NT2/D1 (cell line): Measurements from ENCODE around the gene DCTN4.

Experiments used
- DNase-seq: peaks from one replicate; pipeline ENCODE4 v3.0.0-alpha.2; 2011; ENCODE audit warnings: low read depth, low spot score
- H3K27me3 ChIP-seq: 2 replicates; pipeline ENCODE4 v1.6.0; 2011; ENCODE audit warnings: mild to moderate bottlenecking; ENCODE audit not compliant: insufficient read length, insufficient read depth
- H3K36me3 ChIP-seq: 2 replicates; pipeline ENCODE4 v1.6.1; 2011; ENCODE audit warnings: mild to moderate bottlenecking, low read length, mixed read lengths; ENCODE audit not compliant: insufficient read depth, insufficient read length
- H3K4me1 ChIP-seq: 2 replicates; pipeline ENCODE4 v1.5.1; 2011; ENCODE audit not compliant: insufficient read depth, insufficient read length
- H3K4me3 ChIP-seq: 2 replicates; pipeline ENCODE4 v1.5.1; 2011; ENCODE audit warnings: low read depth; ENCODE audit not compliant: insufficient read length
- H3K9ac ChIP-seq: 2 replicates; pipeline ENCODE4 v1.6.0; 2011; ENCODE audit warnings: low read depth; ENCODE audit not compliant: insufficient read length
- H3K9me3 ChIP-seq: 2 replicates; pipeline ENCODE4 v1.5.1; 2011; ENCODE audit warnings: mild to moderate bottlenecking, low read length; ENCODE audit not compliant: insufficient read depth
- SUZ12 ChIP-seq: IDR thresholded peaks from 2 replicates; pipeline ENCODE4 v1.6.1; 2011; ENCODE audit not compliant: insufficient read length, insufficient read depth; ENCODE audit errors: extremely low read depth
- YY1 ChIP-seq: IDR thresholded peaks from 2 replicates; pipeline ENCODE4 v1.6.1; 2011; ENCODE audit not compliant: insufficient read length, insufficient read depth
- ZNF274 ChIP-seq: IDR thresholded peaks from 2 replicates; pipeline ENCODE4 v1.6.1; 2011; ENCODE audit warnings: mild to moderate bottlenecking, low read depth, low read length

DCTN4 gene

GRCh38 chr5:150781706-150782614, 23.1 kb upstream of the DCTN4 start:
- H3K4me1 ChIP-seq = no peaks in the 10 kb centered on the region
- TF ChIP-seq YY1 (no peak), SUZ12 (no peak), ZNF274 (no peak)
- H3K9me3 ChIP-seq = no peaks in the 10 kb centered on the region
- no peak overlapping the region for H3K4me3 ChIP-seq
- no peak overlapping the region for H3K9ac ChIP-seq
- H3K36me3 ChIP-seq = no peaks in the 10 kb centered on the region
- DNase-seq = no peak
- peaks cover 16% of the 10 kb centered on the region for H3K27me3 ChIP-seq

DNA sequence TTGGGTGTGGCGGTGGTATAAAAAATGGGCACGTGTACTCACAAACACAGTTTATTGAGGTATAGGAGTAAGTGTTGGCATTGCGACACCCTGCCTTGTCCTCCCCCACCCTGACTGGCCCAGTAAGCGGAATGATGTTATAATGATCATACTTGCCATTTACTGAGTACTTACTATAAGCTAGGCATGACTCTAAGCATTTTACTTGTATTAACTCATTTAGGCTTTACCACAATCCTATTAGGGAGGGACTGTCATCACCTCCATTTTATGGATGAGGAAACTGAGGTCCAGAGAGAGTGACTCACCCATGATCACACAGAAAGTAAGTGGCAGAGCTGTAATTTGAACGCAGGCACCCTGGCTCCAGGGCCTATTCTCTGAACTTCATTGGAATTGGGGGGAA, 22.0 kb upstream of the DCTN4 start:
- Histone ChIP-seq H3K9me3 (no peaks in the 10 kb centered on the region), H3K9ac (no peak overlapping the region), H3K36me3 (no peaks in the 10 kb centered on the region), H3K4me1 (no peaks in the 10 kb centered on the region), H3K4me3 (no peak overlapping the region), H3K27me3 (peaks cover 17% of the 10 kb centered on the region)
- no peak for DNase-seq
- TF ChIP-seq ZNF274 (no peak), YY1 (no peak), SUZ12 (no peak)

DNA sequence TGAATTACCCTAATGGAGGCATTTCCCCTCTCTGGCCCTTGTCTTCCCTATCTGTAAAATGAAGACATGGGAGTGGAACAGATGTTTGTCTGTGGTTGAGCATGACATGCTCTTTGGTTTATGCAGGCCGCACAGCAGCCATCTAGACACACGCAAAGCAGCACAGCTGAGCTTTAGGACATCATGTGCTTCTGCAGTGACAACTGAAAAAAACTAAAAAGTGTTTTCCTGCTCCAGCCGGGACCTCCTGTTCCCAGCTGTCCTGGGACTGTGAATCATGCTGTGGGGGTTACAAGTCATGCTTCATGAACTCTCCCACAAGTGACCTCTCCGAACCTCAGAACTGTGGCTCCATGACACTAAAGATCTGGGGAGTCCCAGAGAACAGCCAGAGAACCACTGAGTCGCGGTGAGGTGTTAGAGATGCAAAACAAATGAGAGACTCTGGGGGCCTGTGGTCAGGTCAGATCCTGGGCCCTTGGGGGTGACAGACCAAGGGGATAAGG, 21.4 kb upstream of the DCTN4 start:
- Histone ChIP-seq H3K9ac (no peak overlapping the region), H3K9me3 (no peaks in the 10 kb centered on the region), H3K4me1 (no peaks in the 10 kb centered on the region), H3K27me3 (peaks cover 19% of the 10 kb centered on the region), H3K36me3 (no peaks in the 10 kb centered on the region), H3K4me3 (no peak overlapping the region)
- no peak for TF ChIP-seq ZNF274
- TF ChIP-seq YY1 = no peak
- no peak for TF ChIP-seq SUZ12
- no peak for DNase-seq

- Histone ChIP-seq H3K9me3 (no peaks in the 10 kb centered on the region), H3K27me3 (peaks cover 19% of the 10 kb centered on the region), H3K9ac (peak overlapping the region; percentile 9), H3K4me1 (no peaks in the 10 kb centered on the region), H3K36me3 (no peaks in the 10 kb centered on the region), H3K4me3 (peak overlapping the region; percentile 65)
- TF ChIP-seq YY1 = no peak
- TF ChIP-seq ZNF274 = no peak
- TF ChIP-seq SUZ12 = no peak
- no peak for DNase-seq
Measured at GRCh38 chr5:150779397-150780186, 20.8 kb upstream of the DCTN4 start.

GRCh38 chr5:150778517-150779396, 19.9 kb upstream of the DCTN4 start, which contains the start of gene SMIM3:
SMIM3 (plus strand) TSS chr5:150778757; CDS start chr5:150795441, 16,684 bp downstream.
- no peaks in the 10 kb centered on the region for H3K36me3 ChIP-seq
- no peak for DNase-seq
- peak within 1 kb of the TSS; percentile 65 for H3K4me3 ChIP-seq
- H3K4me1 ChIP-seq = no peaks in the 10 kb centered on the region
- H3K27me3 ChIP-seq = peaks cover 19% of the 10 kb centered on the region
- no peak for TF ChIP-seq ZNF274
- TF ChIP-seq SUZ12 = no peak
- TF ChIP-seq YY1 = no peak
- no peaks in the 10 kb centered on the region for H3K9me3 ChIP-seq
- H3K9ac ChIP-seq = peak within 1 kb of the TSS; percentile 83

GRCh38 chr5:150778088-150778516, 19.3 kb upstream of the DCTN4 start:
- Histone ChIP-seq H3K27me3 (peaks cover 19% of the 10 kb centered on the region), H3K36me3 (no peaks in the 10 kb centered on the region), H3K9me3 (no peaks in the 10 kb centered on the region), H3K9ac (peak overlapping the region; percentile 83), H3K4me3 (peak overlapping the region; percentile 65), H3K4me1 (no peaks in the 10 kb centered on the region)
- TF ChIP-seq ZNF274 (no peak), SUZ12 (no peak), YY1 (no peak)
- DNase-seq = no peak
